Right hindlimb (tissue), 1 donor: ENCODE data around the gene SYVN1.

ENCODE experiments used
- DNase-seq: peaks from one replicate; pipeline ENCODE4 v3.0.0-alpha.2; 2018

The SYVN1 gene

DNA sequence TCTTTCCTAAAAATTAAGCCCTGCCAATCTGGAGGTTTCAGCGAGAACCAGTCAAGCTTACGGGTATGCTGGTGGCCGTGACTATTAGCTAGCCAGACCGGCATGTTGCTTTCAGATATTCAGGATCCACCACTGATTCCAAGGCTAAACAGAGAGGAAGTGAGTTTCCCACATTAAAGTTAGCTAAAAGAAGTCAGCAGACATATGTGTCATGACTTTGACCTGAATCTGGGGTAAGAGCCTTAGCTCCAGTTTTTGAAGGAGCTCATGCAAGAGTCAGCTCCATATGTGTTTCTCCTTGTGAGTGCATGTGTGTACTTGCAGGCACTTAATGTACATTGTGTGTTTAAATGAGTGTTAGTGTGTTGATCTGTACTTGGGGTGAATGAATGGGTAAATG lies 48.9 kb downstream of the SYVN1 start:
- no peak for DNase-seq

- DNase-seq, result no peak
These were observed 49.5 kb downstream of the SYVN1 start for GRCh38 chr11:65084598-65085375.

- peak; percentile 97 for DNase-seq
These were observed 50.3 kb downstream of the SYVN1 start, which contains the start of the genes CDCA5 and ZFPL1 for GRCh38 chr11:65083834-65084597. CDCA5 (minus strand) TSS chr11:65084040; CDS start chr11:65083978, 62 bp downstream. ZFPL1 (plus strand) TSS chr11:65084222; CDS start chr11:65084699, 477 bp downstream.

GRCh38 chr11:65083134-65083833 lies 51.0 kb downstream of the SYVN1 start:
- DNase-seq, result no peak

GRCh38 chr11:65078786-65079342 lies 55.5 kb downstream of the SYVN1 start:
- DNase-seq, result no peak

DNA sequence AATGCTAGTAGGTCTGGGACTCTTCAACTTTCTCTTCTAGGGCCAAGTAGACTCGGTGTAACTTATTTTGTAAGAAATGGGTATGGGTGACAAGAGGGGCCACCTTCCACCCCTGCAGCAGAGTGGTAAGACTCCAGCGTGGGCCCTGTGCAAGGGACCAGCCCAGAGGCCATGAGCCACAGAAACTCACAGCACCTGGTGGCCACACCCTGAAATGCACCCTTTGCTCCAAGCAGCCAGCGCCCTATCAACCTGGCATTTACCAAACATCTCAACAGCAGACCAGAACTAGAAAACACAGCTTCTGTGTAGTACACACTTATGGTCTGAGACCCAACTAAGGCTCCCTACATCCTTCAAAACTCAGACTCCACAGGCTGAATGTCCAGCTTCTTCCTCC lies 56.2 kb downstream of the SYVN1 start:
- DNase-seq, result no peak

DNA sequence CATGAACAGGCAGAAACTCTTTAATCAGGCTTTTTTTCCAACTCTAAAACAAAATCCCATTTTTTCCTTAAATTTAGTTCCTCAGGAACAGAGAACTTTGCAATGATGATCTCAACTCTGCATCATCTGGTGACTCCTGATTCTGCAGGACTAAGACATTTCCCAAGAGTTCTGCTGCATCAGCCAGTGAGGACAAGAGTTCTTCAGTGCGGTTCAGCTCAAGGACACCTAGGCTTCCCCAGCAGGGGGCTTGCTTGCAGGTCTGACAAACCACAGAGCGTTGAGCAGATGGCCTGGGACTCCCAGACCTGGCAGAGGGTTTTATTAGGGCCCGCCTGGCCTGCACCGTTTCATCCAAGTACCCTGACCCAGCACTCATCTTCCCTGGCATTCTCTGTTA lies 56.9 kb downstream of the SYVN1 start:
- DNase-seq, result no peak
